Measurements from ENCODE around the gene TBC1D14. TPM values are rescaled to one million over a fixed set of nuclear protein-coding genes. Genes with fewer than 3 reads are reported as not detected.

Gene TBC1D14
- total and polyA plus RNA-seq, 9 of the 15 experiments (the other 6 are each of a cell fraction or from before 2014, with no cell fraction given), result 2.1 to 59.6 (median 44.8) TPM

DNA sequence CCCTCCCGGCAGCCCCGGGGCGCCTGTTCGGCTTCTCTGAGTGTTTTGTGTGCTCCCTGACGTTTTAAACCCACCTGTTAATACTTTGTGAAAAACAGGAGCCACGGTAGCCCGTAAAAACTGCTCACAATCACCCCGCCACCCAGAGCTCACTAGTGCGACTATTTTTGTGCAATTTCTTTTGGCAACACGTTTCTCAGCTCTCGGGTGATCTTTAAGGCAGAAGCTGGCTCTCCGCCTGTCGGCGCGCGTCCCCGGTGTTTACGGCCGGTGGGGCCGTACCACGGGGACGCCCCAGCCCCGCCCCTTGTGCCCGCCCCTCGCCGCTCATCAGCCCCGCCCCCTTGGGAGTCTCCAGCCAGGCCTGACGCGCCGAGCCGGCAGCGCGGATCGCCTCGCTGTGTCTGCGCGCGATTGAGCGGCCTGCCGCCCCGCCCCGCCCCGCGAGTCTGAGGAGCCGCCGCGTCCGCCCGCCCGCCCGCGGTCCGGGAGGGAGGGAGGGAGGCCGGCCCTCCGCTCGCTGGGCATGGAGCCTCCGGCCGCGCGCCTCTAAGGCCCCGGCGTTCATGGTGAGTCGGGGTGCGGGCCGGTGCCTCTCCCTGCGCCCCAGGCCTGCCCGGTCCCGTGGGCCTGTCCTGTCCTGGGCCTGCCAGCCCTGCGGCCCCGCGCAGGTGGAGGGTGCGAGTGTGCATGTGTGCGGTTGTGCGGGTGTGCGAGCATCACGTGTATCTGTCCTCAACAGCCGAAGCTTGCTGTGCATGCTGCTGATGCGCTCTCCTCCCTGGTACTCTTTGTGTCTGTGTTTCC is 77.4 kb downstream of the TBC1D14 start (continued):
- TF ChIP-seq TEAD1 (CRISPR knock-in tag; IDR thresholded peaks at IDR 0.05), result no peak
- no peak for TF ChIP-seq ZNF717 (CRISPR knock-in tag; IDR thresholded peaks at IDR 0.05)
- TF ChIP-seq KLF1 (tag; IDR thresholded peaks at IDR 0.05), result no peak
- no peak for TF ChIP-seq FOXJ3 (CRISPR knock-in tag; IDR thresholded peaks at IDR 0.05)
- TF ChIP-seq ZBTB8A (IDR thresholded peaks at IDR 0.05; ENCODE audit: partially characterized antibody), result no peak
- no peak for TF ChIP-seq NFE2 (IDR thresholded peaks at IDR 0.05; ENCODE audit: low read depth)
- no peak for TF ChIP-seq PTRF (tag; IDR thresholded peaks at IDR 0.05)
- no peak; the same call in 1 of the 2 replicates for TF ChIP-seq ZNF592 (IDR thresholded peaks at IDR 0.05)
- no peak for TF ChIP-seq CHD1 (IDR thresholded peaks at IDR 0.05; ENCODE audit: low read length)
- TF ChIP-seq ZNF444 (CRISPR knock-in tag; IDR thresholded peaks at IDR 0.05), result no peak
- no peak for TF ChIP-seq KAT8 (IDR thresholded peaks at IDR 0.05; ENCODE audit: low read depth)
- TF ChIP-seq ZFX (CRISPR knock-in tag; IDR thresholded peaks at IDR 0.05), result peak; percentile 72
- TF ChIP-seq, protein P1, sequence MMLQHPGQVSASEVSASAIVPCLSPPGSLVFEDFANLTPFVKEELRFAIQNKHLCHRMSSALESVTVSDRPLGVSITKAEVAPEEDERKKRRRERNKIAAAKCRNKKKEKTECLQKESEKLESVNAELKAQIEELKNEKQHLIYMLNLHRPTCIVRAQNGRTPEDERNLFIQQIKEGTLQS (IDR thresholded peaks at IDR 0.05), result no peak
- TF ChIP-seq, protein P1 (CRISPR knock-in tag; conservative IDR thresholded peaks at IDR 0.05), result no peak
- no peak for TF ChIP-seq ZNF224 (CRISPR knock-in tag; IDR thresholded peaks at IDR 0.05)
- TF ChIP-seq, protein P2, sequence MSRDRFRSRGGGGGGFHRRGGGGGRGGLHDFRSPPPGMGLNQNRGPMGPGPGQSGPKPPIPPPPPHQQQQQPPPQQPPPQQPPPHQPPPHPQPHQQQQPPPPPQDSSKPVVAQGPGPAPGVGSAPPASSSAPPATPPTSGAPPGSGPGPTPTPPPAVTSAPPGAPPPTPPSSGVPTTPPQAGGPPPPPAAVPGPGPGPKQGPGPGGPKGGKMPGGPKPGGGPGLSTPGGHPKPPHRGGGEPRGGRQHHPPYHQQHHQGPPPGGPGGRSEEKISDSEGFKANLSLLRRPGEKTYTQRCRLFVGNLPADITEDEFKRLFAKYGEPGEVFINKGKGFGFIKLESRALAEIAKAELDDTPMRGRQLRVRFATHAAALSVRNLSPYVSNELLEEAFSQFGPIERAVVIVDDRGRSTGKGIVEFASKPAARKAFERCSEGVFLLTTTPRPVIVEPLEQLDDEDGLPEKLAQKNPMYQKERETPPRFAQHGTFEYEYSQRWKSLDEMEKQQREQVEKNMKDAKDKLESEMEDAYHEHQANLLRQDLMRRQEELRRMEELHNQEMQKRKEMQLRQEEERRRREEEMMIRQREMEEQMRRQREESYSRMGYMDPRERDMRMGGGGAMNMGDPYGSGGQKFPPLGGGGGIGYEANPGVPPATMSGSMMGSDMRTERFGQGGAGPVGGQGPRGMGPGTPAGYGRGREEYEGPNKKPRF (IDR thresholded peaks at IDR 0.05; ENCODE audit: low read depth, low read length), result no peak
- no peak for TF ChIP-seq HDAC8 (tag; IDR thresholded peaks at IDR 0.05)

Data from K562 (cell line).